Smooth muscle cell (in vitro differentiated cells): ENCODE data around the gene PAPPA. TPM values are rescaled to one million over a fixed set of nuclear protein-coding genes. Genes with fewer than 3 reads are reported as not detected.

Experiments
- DNase-seq: peaks from one replicate; lab custom pipeline; 2025; ENCODE audit not compliant: unreplicated experiment; lab: John Stamatoyannopoulos, UW
- H2AFZ ChIP-seq: fragments of 200-600 bp; sonication (generic); 2 replicates; pipeline ENCODE4 v1.6.0; 2016; ENCODE audit warnings: antibody characterized with exemption, low read depth, mild to moderate bottlenecking
- H3F3A ChIP-seq: fragments of 200-600 bp; sonication (generic); 2 replicates; pipeline ENCODE4 v1.6.0; 2017; ENCODE audit warnings: antibody characterized with exemption, low read depth
- H3K27ac ChIP-seq: fragments of 200-600 bp; sonication (generic); 2 replicates; pipeline ENCODE4 v1.5.1; 2016; ENCODE audit warnings: low read depth, mild to moderate bottlenecking
- H3K27me3 ChIP-seq: fragments of 200-600 bp; sonication (generic); 2 replicates; pipeline ENCODE4 v1.6.1; 2016; ENCODE audit warnings: low read depth, mild to moderate bottlenecking
- H3K36me3 ChIP-seq: fragments of 200-600 bp; sonication (generic); 2 replicates; pipeline ENCODE4 v1.5.1; 2016; ENCODE audit warnings: low read depth
- H3K4me1 ChIP-seq: fragments of 200-600 bp; sonication (generic); 2 replicates; pipeline ENCODE4 v1.5.1; 2016; ENCODE audit warnings: low read depth
- H3K4me2 ChIP-seq: fragments of 200-600 bp; sonication (generic); 2 replicates; pipeline ENCODE4 v1.6.0; 2016; ENCODE audit warnings: mild to moderate bottlenecking
- H3K4me3 ChIP-seq: fragments of 200-600 bp; sonication (generic); 2 replicates; pipeline ENCODE4 v1.5.1; 2016; ENCODE audit warnings: mild to moderate bottlenecking
- H3K79me2 ChIP-seq: fragments of 200-600 bp; sonication (generic); 2 replicates; pipeline ENCODE4 v1.6.0; 2016; ENCODE audit warnings: low read depth, mild to moderate bottlenecking
- H3K9ac ChIP-seq: fragments of 200-600 bp; sonication (generic); 2 replicates; pipeline ENCODE4 v1.6.0; 2016; ENCODE audit warnings: low read depth
- H3K9me3 ChIP-seq: fragments of 200-600 bp; sonication (generic); replicated peaks from 2 replicates; pipeline ENCODE4 v1.5.1; 2016; ENCODE audit warnings: low read depth
- H4K20me1 ChIP-seq: fragments of 200-600 bp; sonication (generic); 2 replicates; pipeline ENCODE4 v1.6.0; 2016; ENCODE audit warnings: low read depth
- WGBS: methylation state at CpG from one replicate; pipeline ENCODE4 v1.1.7; 2016; ENCODE audit warnings: low lambda C conversion rate; 5-methylcytosine and 5-hydroxymethylcytosine counted together
- polyA plus RNA-seq: library from polyadenylated mRNA; unstranded; fragments of >200 nt; fragmentation: Nextera tagmentation; extraction: Ambion mirVana; gene quantifications from 2 replicates; pipeline ENCODE4 v1.2.1, GENCODE V29; 2016
- total RNA-seq: library from RNA; depleted of rRNA; stranded (reverse); fragments of >200 nt; gene quantifications from 2 replicates; pipeline ENCODE4 v1.2.3, GENCODE V29; 2014
- TF ChIP-seq, protein P1 (sequence below): fragments of 200-600 bp; sonication (generic); IDR thresholded peaks from 2 replicates; pipeline ENCODE4 v1.5.1; 2017; ENCODE audit warnings: borderline replicate concordance, mild to moderate bottlenecking, antibody characterized with exemption; ENCODE audit not compliant: insufficient read depth, poor library complexity, severe bottlenecking

The PAPPA gene
- total and polyA plus RNA-seq, 2 experiments from 2014 or later: 27.7 to 114 TPM

DNA sequence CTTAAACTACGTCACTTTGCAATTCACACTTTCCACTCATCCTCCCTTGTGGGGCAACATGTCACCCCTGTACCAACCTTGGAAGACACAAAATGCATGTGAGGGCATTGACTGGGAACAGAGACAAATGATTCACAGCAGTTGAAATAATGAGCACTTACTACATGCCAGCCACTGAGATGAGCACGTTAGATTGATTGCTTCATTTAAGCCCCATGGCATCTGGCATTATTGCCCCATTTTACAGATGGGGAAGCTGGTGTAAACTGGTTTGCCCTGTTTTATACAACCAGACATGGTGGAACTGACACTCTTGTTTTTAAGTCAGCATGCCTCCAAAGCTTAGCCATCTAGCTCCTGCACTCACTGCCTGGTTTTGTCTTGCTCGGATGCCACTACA lies 204.7 kb downstream of the PAPPA start:
- H3K36me3 ChIP-seq: peaks cover 40% of the 10 kb centered on the region
- H4K20me1 ChIP-seq: peaks cover 56% of the 10 kb centered on the region
- no peak overlapping the region for H3K4me3 ChIP-seq
- TF ChIP-seq, protein P1, sequence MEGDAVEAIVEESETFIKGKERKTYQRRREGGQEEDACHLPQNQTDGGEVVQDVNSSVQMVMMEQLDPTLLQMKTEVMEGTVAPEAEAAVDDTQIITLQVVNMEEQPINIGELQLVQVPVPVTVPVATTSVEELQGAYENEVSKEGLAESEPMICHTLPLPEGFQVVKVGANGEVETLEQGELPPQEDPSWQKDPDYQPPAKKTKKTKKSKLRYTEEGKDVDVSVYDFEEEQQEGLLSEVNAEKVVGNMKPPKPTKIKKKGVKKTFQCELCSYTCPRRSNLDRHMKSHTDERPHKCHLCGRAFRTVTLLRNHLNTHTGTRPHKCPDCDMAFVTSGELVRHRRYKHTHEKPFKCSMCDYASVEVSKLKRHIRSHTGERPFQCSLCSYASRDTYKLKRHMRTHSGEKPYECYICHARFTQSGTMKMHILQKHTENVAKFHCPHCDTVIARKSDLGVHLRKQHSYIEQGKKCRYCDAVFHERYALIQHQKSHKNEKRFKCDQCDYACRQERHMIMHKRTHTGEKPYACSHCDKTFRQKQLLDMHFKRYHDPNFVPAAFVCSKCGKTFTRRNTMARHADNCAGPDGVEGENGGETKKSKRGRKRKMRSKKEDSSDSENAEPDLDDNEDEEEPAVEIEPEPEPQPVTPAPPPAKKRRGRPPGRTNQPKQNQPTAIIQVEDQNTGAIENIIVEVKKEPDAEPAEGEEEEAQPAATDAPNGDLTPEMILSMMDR: no peak
- H3K4me2 ChIP-seq: no peak overlapping the region
- WGBS: 88% methylated on average over 3 of the region's 3 CpGs
- H3K27ac ChIP-seq: no peak overlapping the region
- H3K9me3 ChIP-seq: no peaks in the 10 kb centered on the region
- H3K27me3 ChIP-seq: no peaks in the 10 kb centered on the region
- no peaks in the 10 kb centered on the region for H3K79me2 ChIP-seq
- no peak overlapping the region for H2AFZ ChIP-seq
- H3K4me1 ChIP-seq: no peaks in the 10 kb centered on the region
- no peak overlapping the region for H3K9ac ChIP-seq
- DNase-seq: no peak
- H3F3A ChIP-seq: peaks cover 5% of the 10 kb centered on the region

DNA sequence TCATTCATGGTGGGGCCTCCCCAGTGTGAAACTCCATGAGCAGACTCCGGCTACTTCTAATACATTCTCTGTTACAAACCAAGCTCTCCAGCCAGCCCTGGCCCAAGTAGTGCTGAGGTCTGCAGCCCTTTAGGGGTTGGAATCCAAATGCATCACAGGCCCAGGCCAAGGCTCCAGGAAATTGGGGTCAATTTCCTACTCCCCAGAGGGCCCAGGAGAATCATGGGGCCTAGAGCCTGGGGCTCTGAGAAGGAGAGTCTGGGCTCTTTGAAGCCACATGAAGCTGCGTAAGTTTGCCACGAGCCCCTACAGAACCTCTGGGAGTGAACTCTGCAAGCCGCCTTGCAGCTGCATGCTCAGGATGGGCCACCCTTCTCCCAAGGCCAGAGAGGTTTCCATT lies 206.4 kb downstream of the PAPPA start:
- Histone ChIP-seq H2AFZ (no peak overlapping the region), H3F3A (peaks cover under 1% of the 10 kb centered on the region), H3K36me3 (peaks cover 27% of the 10 kb centered on the region), H3K4me3 (no peak overlapping the region), H3K27me3 (no peaks in the 10 kb centered on the region), H3K79me2 (no peaks in the 10 kb centered on the region), H3K4me1 (no peaks in the 10 kb centered on the region), H4K20me1 (peaks cover 41% of the 10 kb centered on the region), H3K4me2 (no peak overlapping the region), H3K9ac (no peak overlapping the region), H3K27ac (no peak overlapping the region), H3K9me3 (no peaks in the 10 kb centered on the region)
- TF ChIP-seq, protein P1: no peak
- DNase-seq: no peak
- 73% methylated on average over 4 of the region's 4 CpGs for WGBS

DNA sequence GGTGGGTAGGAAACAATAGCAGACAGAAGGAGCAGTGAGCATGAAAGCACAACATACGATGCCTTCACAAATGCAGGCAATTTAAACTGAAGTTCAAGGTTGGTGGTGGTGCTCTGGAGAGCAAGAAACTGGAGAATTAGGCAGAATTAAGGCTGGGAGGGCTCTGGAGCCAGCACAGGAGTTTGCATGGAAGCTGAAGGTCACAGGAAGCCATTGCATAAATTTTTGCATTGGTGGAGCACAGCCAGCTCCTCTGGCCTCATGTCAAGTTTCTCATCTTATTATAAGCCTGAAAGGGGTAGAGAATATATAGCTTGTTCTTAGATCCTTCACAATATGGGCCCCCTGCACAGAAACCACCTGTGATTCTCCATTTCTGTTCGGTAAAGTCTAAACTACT lies 207.4 kb downstream of the PAPPA start:
- Histone ChIP-seq H3K79me2 (no peaks in the 10 kb centered on the region), H3K4me2 (no peak overlapping the region), H3F3A (no peaks in the 10 kb centered on the region), H2AFZ (no peak overlapping the region), H3K9me3 (no peaks in the 10 kb centered on the region), H3K4me3 (no peak overlapping the region), H3K36me3 (peaks cover 27% of the 10 kb centered on the region), H3K4me1 (no peaks in the 10 kb centered on the region), H3K27me3 (no peaks in the 10 kb centered on the region), H4K20me1 (peaks cover 44% of the 10 kb centered on the region), H3K27ac (no peak overlapping the region), H3K9ac (no peak overlapping the region)
- WGBS: 88% methylated on average over 2 of the region's 2 CpGs
- TF ChIP-seq, protein P1: no peak
- DNase-seq: no peak

DNA sequence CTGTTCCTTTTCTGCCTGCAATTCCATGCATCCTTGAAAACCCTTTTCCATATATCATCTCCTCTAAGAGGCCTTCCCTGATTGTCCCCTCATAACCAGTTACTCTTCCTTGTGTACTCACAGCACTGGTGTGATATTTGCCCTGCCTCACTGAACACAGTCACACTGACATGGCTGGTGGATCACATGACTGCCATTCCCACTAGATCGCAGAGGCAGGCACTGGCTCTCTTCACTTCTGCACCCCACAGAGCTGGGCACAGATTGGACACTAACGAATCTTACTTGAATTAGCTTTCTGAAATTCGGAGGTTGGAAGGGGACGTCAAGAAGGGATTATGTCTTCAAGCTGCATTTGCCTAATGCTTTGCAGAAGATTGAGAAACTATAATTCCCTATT lies 208.0 kb downstream of the PAPPA start:
- no peak overlapping the region for H3K4me2 ChIP-seq
- no peak overlapping the region for H3K27ac ChIP-seq
- peaks cover 23% of the 10 kb centered on the region for H3K36me3 ChIP-seq
- no peaks in the 10 kb centered on the region for H3K27me3 ChIP-seq
- no peaks in the 10 kb centered on the region for H3K9me3 ChIP-seq
- H2AFZ ChIP-seq: no peak overlapping the region
- WGBS: 92% methylated on average over 4 of the region's 4 CpGs
- DNase-seq: no peak
- H3K4me3 ChIP-seq: no peak overlapping the region
- peaks cover 49% of the 10 kb centered on the region for H4K20me1 ChIP-seq
- no peaks in the 10 kb centered on the region for H3F3A ChIP-seq
- no peaks in the 10 kb centered on the region for H3K4me1 ChIP-seq
- TF ChIP-seq, protein P1: no peak
- no peak overlapping the region for H3K9ac ChIP-seq
- no peaks in the 10 kb centered on the region for H3K79me2 ChIP-seq
